CD4-positive, CD25-positive, alpha-beta regulatory T cell (primary cell): ENCODE data around the gene CEP95. TPM values are rescaled to one million over a fixed set of nuclear protein-coding genes. Genes with fewer than 3 reads are reported as not detected.

Source experiments
- ATAC-seq, 2 donors: fragments of 150-1000 bp; cut with Tn5 transposase; one replicate each; pipeline ENCODE4 v1.10.0; 2021; ENCODE audit warnings: low read depth in 2 of 2, moderate number of reproducible peaks in 2 of 2, moderate library complexity in 1 of 2
- DNase-seq, 3 donors: peaks; one replicate each; pipeline versions ENCODE4 v3.0.0 to v3.0.0-alpha.2; 2012 to 2022; ENCODE audit warnings: mixed read lengths in 1 of 3
- H3K27ac ChIP-seq: one replicate; pipeline ENCODE4 v1.7.0; 2013; ENCODE audit warnings: mild to moderate bottlenecking, low read length; ENCODE audit not compliant: insufficient read depth, poor library complexity, severe bottlenecking
- H3K27me3 ChIP-seq: one replicate; pipeline ENCODE4 v1.7.0; 2013; ENCODE audit warnings: low read length; ENCODE audit not compliant: control insufficient read depth, insufficient read depth
- H3K36me3 ChIP-seq: one replicate; pipeline ENCODE4 v1.7.0; 2013; ENCODE audit warnings: mild to moderate bottlenecking, low read length, moderate library complexity; ENCODE audit not compliant: control insufficient read depth, insufficient read depth
- H3K4me1 ChIP-seq: 2 replicates; pipeline ENCODE4 v1.7.0; 2013; ENCODE audit warnings: mild to moderate bottlenecking, low read length; ENCODE audit not compliant: insufficient read depth, control insufficient read depth, poor library complexity, severe bottlenecking
- H3K4me3 ChIP-seq: one replicate; pipeline ENCODE4 v1.7.0; 2013; ENCODE audit warnings: low read depth, mild to moderate bottlenecking, low read length, moderate library complexity
- H3K9me3 ChIP-seq, 2 experiments: 1 replicate in 1 of 2; 2 replicates in 1 of 2; pipeline ENCODE4 v1.7.0; 2013; ENCODE audit warnings: low read length in 2 of 2, mild to moderate bottlenecking in 1 of 2, moderate library complexity in 1 of 2; ENCODE audit not compliant: control insufficient read depth in 2 of 2
- H3K27ac Mint-ChIP-seq, 3 donors: one replicate each; pipeline ENCODE4 v1.8.0; 2020 to 2022; ENCODE audit warnings: mild to moderate bottlenecking in 3 of 3, mixed read lengths in 3 of 3, moderate library complexity in 2 of 3
- H3K27me3 Mint-ChIP-seq: one replicate; pipeline ENCODE4 v1.8.0; 2022; ENCODE audit warnings: mild to moderate bottlenecking, mixed read lengths
- H3K36me3 Mint-ChIP-seq: one replicate; pipeline ENCODE4 v1.8.0; 2020; ENCODE audit warnings: mixed read lengths
- H3K4me1 Mint-ChIP-seq, 4 donors: one replicate each; pipeline ENCODE4 v1.8.0; 2020 to 2022; ENCODE audit warnings: mixed read lengths in 4 of 4, mild to moderate bottlenecking in 1 of 4
- H3K4me3 Mint-ChIP-seq, 4 donors: one replicate each; pipeline ENCODE4 v1.8.0; 2020 to 2022; ENCODE audit warnings: mild to moderate bottlenecking in 4 of 4, mixed read lengths in 4 of 4, moderate library complexity in 3 of 4
- H3K9me3 Mint-ChIP-seq, 7 donors: one replicate each; pipeline ENCODE4 v1.8.0; 2020 to 2022; ENCODE audit warnings: mixed read lengths in 7 of 7, mild to moderate bottlenecking in 3 of 7, moderate library complexity in 2 of 7
- polyA plus RNA-seq, 4 donors: library from polyadenylated mRNA; unstranded; fragments of 300-500 nt; fragmentation: Illumina TruSeq; gene quantifications; one replicate each; pipeline ENCODE4 v1.2.3, GENCODE V29; 2021
- total RNA-seq: library from RNA; stranded (reverse); gene quantifications from one replicate; pipeline ENCODE4 v1.2.3, GENCODE V29; 2022

The CEP95 gene
- total and polyA plus RNA-seq, 5 donors from 2014 or later, result 9.2 to 173 (median 11.2) TPM

DNA sequence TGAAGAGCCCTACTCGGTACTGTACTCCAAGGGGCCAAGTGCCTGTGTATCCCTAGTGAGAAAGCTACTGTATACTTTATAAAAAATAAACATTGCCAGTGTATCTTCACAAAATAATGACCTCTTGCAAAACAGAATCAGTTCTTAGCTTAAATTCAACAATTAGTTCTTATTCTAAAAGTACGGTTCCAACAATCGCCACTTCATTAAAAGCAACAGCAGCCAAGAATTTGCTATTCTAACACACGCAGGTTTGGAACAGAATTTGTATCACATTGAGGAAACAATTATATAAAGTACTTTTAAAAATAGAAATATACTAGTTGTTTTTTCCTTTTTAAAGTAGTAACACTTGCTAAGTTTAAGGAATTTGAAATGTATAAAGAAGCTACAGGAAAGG is 48.5 kb downstream of the CEP95 start:
- H3K27ac ChIP-seq, result no peak overlapping the region
- Mint-ChIP-seq H3K4me1 (no peaks in the 10 kb centered on the region), H3K27ac (no peak overlapping the region), H3K27me3 (no peaks in the 10 kb centered on the region), H3K4me3 (no peak overlapping the region), H3K36me3 (peaks cover 16% of the 10 kb centered on the region), H3K9me3 (no peaks in the 10 kb centered on the region)
- H3K36me3 ChIP-seq, result peaks cover 46% of the 10 kb centered on the region
- no peaks in the 10 kb centered on the region for H3K27me3 ChIP-seq
- no peak overlapping the region for H3K4me3 ChIP-seq
- ATAC-seq, result no peak
- no peak for DNase-seq
- H3K4me1 ChIP-seq, result no peaks in the 10 kb centered on the region
- H3K9me3 ChIP-seq, result no peaks in the 10 kb centered on the region

DNA sequence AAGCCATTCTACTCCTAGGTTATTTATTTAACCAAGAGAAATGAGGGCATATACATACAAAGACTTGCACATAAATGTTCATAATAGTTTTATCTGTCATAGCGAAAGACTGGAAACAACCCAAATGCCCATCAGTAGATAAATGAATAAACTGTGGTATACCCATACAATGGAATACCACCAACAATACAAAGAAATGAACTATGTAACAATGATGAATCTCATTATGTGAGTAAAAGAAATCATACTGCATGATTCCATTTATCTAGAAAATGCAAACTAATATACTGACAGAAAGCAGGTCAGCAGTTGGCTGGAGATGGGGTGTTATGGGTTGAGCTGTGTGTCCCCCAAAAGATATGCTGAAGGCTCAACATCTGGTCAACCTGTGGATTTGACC is 57.3 kb downstream of the CEP95 start:
- Mint-ChIP-seq H3K36me3 (peaks cover 14% of the 10 kb centered on the region), H3K4me1 (no peaks in the 10 kb centered on the region)
- H3K27ac ChIP-seq, result no peak overlapping the region

GRCh38 chr17:64565563-64565962 is 58.8 kb downstream of the CEP95 start:
- no peak for ATAC-seq
- Histone ChIP-seq H3K4me3 (no peak overlapping the region), H3K27me3 (no peaks in the 10 kb centered on the region), H3K4me1 (no peaks in the 10 kb centered on the region), H3K36me3 (peaks cover 27% of the 10 kb centered on the region), H3K9me3 (no peaks in the 10 kb centered on the region), H3K27ac (no peak overlapping the region)
- Mint-ChIP-seq H3K4me3 (no peak overlapping the region), H3K27me3 (no peaks in the 10 kb centered on the region), H3K27ac (peak overlapping the region in 1 of 3 donors; percentile 31), H3K9me3 (no peaks in the 10 kb centered on the region), H3K36me3 (peaks cover 9% of the 10 kb centered on the region), H3K4me1 (no peaks in the 10 kb centered on the region)
- DNase-seq, result no peak

More for the DNA sequence above, 57.3 kb downstream of the CEP95 start:
- Mint-ChIP-seq H3K4me3 (no peak overlapping the region), H3K27ac (peak overlapping the region in 1 of 3 donors; percentile 6), H3K9me3 (no peaks in the 10 kb centered on the region), H3K27me3 (no peaks in the 10 kb centered on the region)
- Histone ChIP-seq H3K9me3 (no peaks in the 10 kb centered on the region), H3K27me3 (no peaks in the 10 kb centered on the region), H3K36me3 (peaks cover 33% of the 10 kb centered on the region), H3K4me1 (no peaks in the 10 kb centered on the region), H3K4me3 (no peak overlapping the region)
- no peak for ATAC-seq
- DNase-seq, result no peak

DNA sequence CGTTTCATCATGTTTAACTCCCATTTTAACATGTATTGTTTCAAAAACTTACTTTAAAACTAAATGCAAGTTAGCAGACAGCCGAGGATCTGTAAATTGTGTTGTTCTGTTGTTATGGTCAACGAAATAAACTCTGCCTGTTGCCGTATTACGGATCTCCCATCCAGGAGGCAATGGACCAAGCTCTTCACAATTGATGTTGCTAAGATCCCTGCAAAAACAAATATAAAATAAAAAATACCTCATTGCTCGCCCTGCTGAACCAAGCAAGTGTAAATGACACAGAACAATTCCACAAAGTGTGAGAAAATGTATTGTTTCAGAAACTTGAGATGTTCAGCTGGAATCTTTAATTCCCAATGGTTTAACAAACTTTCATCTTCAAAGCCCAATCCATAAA is 65.0 kb downstream of the CEP95 start:
- H3K36me3 Mint-ChIP-seq, result no peaks in the 10 kb centered on the region
- peaks cover 4 to 15% (median 9%) of the 10 kb centered on the region in 4 donors for H3K4me1 Mint-ChIP-seq
- Histone ChIP-seq H3K4me1 (peaks cover 10% of the 10 kb centered on the region), H3K36me3 (peaks cover 18% of the 10 kb centered on the region), H3K27me3 (no peaks in the 10 kb centered on the region), H3K9me3 (no peaks in the 10 kb centered on the region), H3K4me3 (no peak overlapping the region), H3K27ac (no peak overlapping the region)
- H3K27me3 Mint-ChIP-seq, result no peaks in the 10 kb centered on the region
- H3K27ac Mint-ChIP-seq, result no peak overlapping the region
- no peak for DNase-seq
- no peak for ATAC-seq
- H3K9me3 Mint-ChIP-seq, result no peaks in the 10 kb centered on the region
- H3K4me3 Mint-ChIP-seq, result no peak overlapping the region

DNA sequence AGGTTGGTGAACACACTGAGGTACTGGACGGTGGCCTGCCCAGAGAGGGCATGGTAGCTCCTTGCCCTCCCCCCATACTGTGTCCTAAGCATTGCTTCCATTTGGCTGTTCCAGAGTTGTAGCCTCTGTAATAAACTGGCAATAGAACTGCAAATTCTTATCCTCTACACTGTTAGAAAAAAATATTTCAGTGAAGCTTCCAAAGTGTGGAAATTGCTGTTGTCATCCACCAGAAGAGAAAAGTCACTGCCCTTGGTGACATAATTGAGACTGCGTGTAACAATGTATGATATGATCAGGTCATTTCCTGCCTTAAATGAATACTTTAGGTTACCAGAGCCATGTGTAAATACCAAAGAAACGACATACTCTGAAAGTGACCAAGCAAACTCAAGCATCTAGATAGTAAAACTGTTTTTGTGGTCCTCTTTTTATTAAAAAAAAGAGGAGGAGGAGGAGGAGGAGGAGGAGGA is 65.9 kb downstream of the CEP95 start:
- Histone ChIP-seq H3K36me3 (peaks cover 21% of the 10 kb centered on the region), H3K27ac (peak overlapping the region; percentile 14), H3K4me1 (peaks cover 10% of the 10 kb centered on the region), H3K9me3 (no peaks in the 10 kb centered on the region), H3K4me3 (no peak overlapping the region), H3K27me3 (no peaks in the 10 kb centered on the region)
- Mint-ChIP-seq H3K27ac (peak overlapping the region in 2 of 3 donors; percentile 70 to 79), H3K4me1 (peaks cover 4 to 15% (median 9%) of the 10 kb centered on the region in 4 donors), H3K9me3 (no peaks in the 10 kb centered on the region), H3K4me3 (no peak overlapping the region), H3K36me3 (no peaks in the 10 kb centered on the region), H3K27me3 (no peaks in the 10 kb centered on the region)
- DNase-seq (peak in 2 of 3 donors; percentile 14 to 57), ATAC-seq (peak; percentile 56 to 62)

- H3K27me3 ChIP-seq, result no peaks in the 10 kb centered on the region
- peaks cover 24% of the 10 kb centered on the region for H3K36me3 ChIP-seq
- no peak overlapping the region for H3K27ac ChIP-seq
- H3K9me3 Mint-ChIP-seq, result no peaks in the 10 kb centered on the region
- H3K4me3 ChIP-seq, result no peak overlapping the region
- no peaks in the 10 kb centered on the region for H3K9me3 ChIP-seq
- H3K27me3 Mint-ChIP-seq, result no peaks in the 10 kb centered on the region
- DNase-seq (peak in 1 of 3 donors; percentile 29), ATAC-seq (no peak)
- peak overlapping the region in 1 of 3 donors; percentile 64 for H3K27ac Mint-ChIP-seq
- no peak overlapping the region for H3K4me3 Mint-ChIP-seq
- peaks cover 10% of the 10 kb centered on the region for H3K4me1 ChIP-seq
- H3K36me3 Mint-ChIP-seq, result peaks cover 3% of the 10 kb centered on the region
- peaks cover 4 to 15% (median 9%) of the 10 kb centered on the region in 4 donors for H3K4me1 Mint-ChIP-seq
Measured at GRCh38 chr17:64573214-64573613, 66.4 kb downstream of the CEP95 start.

DNA sequence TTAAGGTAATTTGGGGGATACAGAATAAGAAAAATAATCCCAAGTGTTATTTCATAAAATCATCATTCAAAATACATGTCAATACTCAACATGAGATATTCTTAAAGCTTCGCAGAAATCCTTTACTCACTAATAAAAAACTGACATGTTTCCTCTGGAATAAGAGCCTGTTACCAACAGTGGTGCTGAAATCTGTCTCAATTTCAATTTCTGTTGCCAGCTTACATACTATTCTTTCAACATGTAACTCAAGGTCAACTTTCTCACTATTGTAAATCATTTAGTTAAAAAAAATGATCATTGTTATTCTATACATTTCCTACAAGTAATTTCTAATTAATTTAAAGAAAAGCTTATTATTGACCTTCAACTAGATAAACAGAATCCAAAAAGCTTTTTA is 67.9 kb downstream of the CEP95 start:
- H3K27me3 Mint-ChIP-seq, result no peaks in the 10 kb centered on the region

DNA sequence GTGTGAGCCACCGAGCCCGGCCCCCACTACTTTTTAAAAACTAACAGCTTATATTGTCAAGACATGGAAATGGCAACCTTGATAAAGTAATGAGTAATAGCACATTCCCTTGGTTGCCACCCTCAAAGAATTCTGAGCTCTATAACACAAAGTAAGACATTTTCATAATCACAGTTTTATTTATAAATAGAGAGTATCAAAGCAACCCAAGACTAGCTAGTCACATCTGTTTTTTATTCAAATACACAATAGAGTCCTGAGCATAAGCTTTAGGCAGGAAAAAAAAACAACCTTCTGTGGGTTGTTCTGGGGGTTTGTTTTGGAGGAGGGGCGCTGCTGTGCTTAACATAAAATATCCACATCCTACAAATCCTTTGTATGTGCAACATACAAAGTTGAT is 68.7 kb downstream of the CEP95 start:
- peaks cover 5 to 16% (median 10%) of the 10 kb centered on the region in 4 donors for H3K4me1 Mint-ChIP-seq
- Histone ChIP-seq H3K36me3 (peaks cover 30% of the 10 kb centered on the region), H3K4me3 (no peak overlapping the region), H3K9me3 (no peaks in the 10 kb centered on the region), H3K27me3 (no peaks in the 10 kb centered on the region), H3K4me1 (peaks cover 10% of the 10 kb centered on the region), H3K27ac (no peak overlapping the region)
- H3K36me3 Mint-ChIP-seq, result peaks cover 8% of the 10 kb centered on the region
- H3K9me3 Mint-ChIP-seq, result no peaks in the 10 kb centered on the region
- no peak overlapping the region for H3K4me3 Mint-ChIP-seq
- peak overlapping the region in 1 of 3 donors; percentile 14 for H3K27ac Mint-ChIP-seq
- DNase-seq (no peak), ATAC-seq (no peak)
- no peaks in the 10 kb centered on the region for H3K27me3 Mint-ChIP-seq

More for the DNA sequence above, 67.9 kb downstream of the CEP95 start:
- ATAC-seq (no peak), DNase-seq (no peak)
- no peak overlapping the region for H3K4me3 Mint-ChIP-seq
- peaks cover 4 to 15% (median 9%) of the 10 kb centered on the region in 4 donors for H3K4me1 Mint-ChIP-seq
- Histone ChIP-seq H3K27ac (no peak overlapping the region), H3K4me3 (no peak overlapping the region), H3K4me1 (peaks cover 10% of the 10 kb centered on the region), H3K9me3 (no peaks in the 10 kb centered on the region), H3K36me3 (peaks cover 28% of the 10 kb centered on the region), H3K27me3 (no peaks in the 10 kb centered on the region)
- no peak overlapping the region for H3K27ac Mint-ChIP-seq
- no peaks in the 10 kb centered on the region for H3K9me3 Mint-ChIP-seq
- H3K36me3 Mint-ChIP-seq, result peaks cover 8% of the 10 kb centered on the region
